UCSD-AML1 (cell line): ENCODE results near the gene H2BK1.

Source experiments
- DNase-seq: peaks from one replicate; lab custom pipeline; 2025; ENCODE audit not compliant: unreplicated experiment; lab: John Stamatoyannopoulos, UW

Gene H2BK1

DNA sequence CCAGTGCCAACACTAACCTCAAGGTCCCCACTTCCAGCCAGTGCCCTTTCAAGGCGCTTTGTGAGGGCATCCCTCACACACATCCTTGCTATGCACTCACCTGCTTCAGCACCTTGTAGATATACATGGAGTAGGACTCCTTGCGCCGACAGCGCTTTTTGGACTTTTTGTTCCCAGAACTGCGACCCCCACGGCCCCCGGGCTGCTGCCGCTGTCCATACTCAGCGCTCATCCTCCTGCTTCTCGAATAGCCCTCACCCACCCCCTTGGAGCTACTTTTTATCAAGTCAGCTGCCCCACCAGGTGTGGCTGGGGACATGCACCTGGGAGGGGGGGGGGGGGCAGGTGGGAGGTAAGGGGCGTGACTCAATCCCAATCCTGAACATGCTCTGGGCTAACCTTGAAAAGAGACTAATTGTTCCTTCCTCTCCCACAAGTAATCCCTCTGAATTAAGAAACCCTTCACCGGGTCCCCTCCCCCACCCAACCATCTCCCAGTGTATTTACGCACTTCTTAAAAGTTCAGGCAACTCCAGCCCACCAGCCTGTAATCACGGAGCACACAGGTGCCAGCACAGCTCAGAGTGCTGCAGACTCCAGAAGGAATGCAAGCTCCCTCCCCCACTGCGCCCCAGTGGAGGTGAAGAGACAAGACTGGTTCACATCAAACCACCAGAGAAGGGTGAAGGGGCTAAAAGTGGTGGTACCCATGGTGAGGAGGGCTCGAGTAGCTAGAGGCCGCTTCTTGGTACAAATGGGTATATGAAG, at the start of gene H2BK1:
Gene H2BK1, minus strand, starts transcription at position 402 of the 768 bp plus-strand sequence. Its CDS starts 170 bp downstream, at position 232.
- DNase-seq, result no peak

DNA sequence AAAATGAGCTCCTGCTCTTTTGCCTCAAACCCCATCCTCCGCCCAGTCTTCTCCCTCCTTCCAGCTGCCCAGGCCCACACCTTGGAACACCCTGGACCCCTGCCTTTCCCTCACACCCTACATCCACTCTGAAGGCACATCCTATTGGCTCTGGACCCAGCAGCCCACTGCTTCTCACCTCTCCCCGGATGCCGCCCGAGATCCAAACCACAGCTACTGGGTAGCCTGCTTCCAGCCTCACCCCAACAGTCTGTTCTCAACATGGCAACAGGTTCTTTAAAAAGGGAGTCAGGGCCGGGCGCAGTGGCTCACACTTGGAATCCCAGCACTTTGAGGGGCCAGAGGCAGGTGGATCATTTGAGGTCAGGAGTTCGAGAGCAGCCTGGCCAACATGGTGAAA, 47.7 kb upstream of the H2BK1 start:
- DNase-seq, result no peak

DNA sequence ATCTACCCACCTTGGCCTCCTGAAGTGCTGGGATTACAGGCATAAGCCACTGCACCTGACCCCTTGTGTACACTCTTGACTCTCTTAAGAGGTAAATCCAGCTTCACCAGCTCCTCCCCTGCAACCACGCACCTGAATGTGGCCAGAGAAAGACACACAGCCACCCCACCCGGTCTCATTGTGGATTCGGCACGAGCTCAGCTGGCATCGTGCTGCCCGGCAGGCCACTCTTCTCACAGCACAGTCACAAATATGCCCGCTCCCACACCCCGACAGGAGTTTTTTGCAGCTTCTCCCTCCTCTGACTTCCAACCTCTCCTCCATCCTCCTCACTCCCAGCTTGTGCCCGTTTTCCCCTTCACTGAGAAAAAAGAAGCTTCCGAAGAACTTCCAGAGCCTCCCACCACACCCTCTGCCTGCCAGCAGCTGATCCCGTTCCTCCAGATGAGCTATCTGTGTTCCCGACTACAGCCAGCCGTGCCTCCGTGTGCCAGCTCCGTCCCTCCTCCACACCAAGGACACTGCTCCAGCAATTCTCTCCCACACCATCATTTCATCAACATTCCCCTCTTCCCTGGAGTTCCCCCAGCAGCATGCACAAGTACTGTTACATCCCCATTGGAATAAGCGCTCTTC, 46.2 kb upstream of the H2BK1 start:
- DNase-seq, result no peak

DNA sequence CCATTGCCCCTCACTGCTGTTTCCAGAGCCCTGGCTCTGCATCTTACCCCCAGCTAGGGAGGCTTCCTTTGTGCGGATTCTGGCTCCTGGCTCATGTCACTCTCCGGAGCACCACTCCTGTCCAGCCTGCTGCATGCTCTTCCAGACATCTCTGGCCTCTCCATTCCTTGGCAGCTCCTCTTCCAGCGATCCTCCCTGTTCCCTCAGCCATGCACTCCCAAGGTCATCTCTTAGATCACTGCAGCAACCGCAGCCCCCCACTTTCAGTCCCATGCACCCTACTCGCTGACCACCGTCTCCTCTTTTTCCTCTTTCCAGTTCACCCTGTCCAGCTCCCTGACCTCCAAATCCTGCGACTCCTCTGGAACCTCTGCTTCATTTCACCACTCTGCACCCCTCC, 45.1 kb upstream of the H2BK1 start:
- no peak for DNase-seq

DNA sequence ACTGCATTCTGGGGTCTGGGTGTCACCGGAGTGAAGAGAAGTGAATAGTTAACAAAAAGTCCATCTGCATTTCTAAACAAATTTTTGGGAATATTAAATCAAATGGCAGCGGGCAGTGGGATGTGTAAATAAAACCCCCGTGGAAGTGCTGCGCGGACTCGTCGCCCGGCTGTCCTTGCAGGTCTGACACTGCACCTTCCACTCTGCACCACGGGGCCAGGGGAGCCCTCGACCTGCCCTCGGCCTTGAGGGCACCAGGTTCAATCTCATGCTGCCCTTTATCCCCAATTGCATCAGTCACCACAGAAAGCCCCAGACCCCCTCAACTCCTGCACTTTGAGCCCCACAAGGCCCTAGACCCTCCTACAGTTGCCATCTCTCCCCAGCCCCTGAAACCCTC, 44.6 kb upstream of the H2BK1 start:
- DNase-seq, result no peak

DNA sequence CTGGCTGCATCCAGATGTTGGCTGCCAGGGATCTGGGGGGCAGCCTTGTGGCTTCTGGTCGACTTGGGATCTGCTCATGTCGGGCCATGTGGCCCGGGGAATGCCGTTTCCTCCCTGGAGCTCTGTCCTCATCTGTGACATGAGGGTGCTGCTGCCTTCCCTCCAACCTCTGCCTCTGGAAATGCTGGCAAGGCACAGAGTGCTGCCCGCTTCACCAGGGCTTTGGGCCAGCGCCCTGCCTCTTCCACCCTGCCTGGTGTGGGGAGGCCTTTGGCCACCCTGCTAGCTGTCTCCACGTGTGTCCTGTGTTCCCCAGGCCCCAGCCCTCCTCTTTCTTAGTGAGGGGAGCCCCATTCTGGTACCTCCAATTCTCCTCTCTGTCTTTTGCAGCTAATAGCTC, 44.0 kb upstream of the H2BK1 start:
- no peak for DNase-seq

DNA sequence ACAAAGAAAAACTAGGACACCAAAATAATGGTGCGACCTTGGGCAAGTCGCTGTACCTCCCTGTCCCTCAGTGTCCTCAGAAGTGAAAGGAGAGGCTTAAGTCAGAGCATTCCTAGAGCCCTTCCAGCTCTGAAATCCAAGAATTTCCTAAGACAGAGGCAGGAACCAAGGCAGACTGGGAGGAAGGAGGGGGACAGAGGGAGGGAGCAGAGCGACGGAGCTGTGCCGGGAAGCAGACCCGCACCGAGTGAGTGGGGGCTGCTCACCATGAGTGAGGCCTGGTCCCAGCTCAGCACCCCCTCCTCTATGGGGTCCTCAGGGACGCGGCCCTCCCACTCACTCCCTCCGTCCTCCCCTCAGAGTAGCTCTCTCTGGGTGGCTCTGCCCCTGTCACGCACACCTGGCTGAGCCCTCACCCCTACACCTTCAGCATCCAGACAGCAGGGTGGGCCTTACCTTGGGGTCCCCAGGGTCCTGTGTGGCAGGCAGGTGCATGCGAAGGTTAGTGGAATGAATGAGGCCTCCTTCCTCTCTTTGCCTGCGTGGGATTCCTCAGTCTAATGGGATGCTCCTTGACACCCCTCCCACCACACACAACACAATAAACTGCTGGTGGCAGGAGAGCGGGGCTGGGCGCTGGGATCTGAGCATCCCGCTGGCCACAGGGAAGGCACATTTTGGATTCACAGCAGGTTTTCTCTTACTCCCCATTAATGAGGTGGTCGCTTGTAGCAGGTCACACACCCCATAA, 42.8 kb upstream of the H2BK1 start:
- DNase-seq, result no peak

DNA sequence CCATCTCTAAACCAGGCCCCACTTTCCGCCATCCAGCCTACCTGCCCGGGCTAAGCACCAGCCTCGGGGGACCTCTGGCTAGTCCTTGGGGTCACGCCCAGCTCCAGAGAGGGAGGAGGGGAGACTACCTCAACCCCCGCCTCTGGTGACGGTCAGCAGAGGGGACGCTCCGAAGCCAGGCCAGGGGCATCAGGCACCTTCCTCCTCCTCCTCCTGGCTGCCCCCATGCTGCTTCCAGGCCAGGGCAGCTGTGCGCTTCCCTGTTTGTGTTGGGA, 42.2 kb upstream of the H2BK1 start:
- DNase-seq, result no peak

DNA sequence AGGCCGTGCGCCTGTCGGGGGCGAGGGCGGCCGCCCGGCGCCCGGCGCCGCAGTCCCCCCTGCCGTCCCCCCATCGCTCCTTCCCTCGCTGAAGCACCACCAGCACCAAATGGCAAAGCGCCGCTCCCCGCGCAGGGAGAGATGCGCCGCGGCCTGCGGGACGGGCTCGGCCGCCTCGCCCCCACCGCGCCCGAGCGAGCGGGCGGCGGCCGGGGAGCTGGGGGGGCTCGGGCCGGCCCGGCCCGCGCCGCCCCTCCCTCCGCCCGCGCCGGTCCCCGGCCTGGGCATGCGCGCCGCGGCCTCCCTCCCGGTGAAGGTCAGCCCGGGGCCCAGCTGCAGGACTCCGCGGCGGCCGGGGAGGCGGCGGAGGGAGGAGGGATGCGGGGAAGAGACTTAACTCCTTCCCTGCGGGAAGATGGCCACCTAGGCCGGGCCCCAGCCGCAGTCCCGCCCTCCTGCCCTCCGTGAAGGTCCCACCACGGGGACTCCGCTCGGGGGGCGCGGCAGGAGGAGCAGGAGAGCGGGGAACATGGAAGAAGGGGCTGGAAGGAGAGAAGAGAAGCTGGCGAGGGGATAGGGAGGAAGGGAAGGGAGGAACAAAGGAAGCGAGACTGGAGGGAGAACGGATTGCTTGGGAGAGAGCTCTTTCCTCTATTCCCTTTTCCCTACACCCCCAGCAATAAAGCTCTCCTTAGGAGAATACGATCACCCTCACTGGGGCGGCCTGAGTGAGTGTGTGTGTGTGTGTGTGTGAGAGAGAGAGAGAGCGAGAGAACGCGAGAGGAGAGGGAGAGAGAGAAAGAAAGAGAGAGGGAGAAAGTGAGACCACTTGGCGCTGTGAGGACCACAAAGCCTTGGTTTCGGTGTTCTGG, 41.6 kb upstream of the H2BK1 start:
- DNase-seq, result no peak

DNA sequence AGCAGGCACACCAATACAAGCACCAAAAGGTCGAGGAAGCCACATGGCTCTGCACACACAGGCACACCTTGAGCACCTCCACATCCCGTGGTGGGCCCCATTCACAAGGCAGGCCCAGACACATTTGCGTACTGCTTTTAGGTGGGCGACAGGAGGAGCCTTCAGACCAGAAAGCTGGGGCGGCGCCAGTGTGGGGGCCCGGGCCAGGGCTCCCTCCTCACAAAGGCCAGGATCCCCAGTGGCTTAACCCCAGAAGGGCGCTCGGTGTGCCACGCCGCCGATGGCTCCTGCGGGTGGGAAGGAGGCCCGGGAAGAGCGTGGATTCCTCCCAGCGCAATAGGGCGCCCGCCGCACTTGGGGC, 41.0 kb upstream of the H2BK1 start:
- no peak for DNase-seq

DNA sequence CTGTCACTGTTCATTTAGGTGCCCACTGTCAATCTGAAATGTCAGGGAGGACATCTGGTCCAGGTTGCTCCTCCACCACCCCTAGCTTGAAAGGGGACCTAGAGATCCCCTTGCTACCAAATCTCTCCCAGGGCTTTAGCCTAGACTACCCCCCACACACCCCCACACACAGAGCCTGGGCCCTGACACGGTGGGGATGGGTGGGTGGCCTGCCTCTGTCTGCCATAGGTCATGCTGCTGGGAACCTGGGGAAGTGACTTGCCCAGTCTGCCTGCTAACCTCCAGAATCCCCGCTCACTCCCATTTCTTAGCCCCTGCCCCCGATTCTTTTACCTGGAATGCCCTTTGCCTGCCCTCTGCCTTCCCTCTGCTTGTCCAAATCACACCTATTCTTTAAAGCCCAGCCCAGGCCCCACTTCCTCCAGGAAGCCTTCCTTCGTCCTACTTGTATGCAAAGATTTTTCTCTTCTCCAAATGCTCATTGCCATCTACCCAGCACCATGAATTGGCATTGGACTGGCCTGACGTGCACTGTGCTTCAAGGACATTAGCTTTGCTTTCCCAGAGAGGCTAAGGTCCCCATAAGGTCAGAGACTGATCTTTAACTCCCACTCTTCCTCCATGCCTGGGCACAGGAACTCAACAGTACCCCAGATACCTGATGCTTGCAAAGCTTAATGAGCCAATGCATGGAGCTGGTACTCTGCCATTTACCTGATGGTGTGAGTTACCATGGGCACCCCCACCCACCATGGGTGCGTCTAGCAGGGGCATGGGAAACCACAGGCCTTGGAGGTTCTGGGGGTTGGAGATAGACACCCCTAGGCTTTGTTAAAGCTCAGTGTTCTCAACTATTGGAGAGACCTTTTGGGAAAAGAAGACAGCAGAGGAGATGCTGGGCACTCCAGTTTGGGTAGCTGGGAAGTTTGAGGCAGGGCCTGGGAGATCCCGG, 40.2 kb upstream of the H2BK1 start:
- DNase-seq, result no peak

DNA sequence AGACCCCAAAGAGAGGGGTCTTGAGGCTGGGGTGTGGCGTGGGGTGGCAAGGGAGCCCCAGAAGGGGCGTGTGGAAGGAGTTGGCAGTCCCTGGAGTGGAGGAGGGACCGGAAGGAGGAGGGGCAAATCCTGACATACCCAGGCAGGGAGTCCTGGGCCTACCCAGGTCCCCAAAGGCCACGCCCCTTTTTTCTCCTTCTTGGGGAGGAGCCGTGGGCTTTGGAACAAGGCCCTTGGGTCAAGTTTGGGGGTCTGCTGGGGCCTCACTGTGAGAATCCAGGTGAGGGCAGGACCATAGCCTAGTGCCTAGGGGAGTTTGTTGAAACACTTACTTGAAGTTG, 39.4 kb upstream of the H2BK1 start:
- DNase-seq, result no peak

DNA sequence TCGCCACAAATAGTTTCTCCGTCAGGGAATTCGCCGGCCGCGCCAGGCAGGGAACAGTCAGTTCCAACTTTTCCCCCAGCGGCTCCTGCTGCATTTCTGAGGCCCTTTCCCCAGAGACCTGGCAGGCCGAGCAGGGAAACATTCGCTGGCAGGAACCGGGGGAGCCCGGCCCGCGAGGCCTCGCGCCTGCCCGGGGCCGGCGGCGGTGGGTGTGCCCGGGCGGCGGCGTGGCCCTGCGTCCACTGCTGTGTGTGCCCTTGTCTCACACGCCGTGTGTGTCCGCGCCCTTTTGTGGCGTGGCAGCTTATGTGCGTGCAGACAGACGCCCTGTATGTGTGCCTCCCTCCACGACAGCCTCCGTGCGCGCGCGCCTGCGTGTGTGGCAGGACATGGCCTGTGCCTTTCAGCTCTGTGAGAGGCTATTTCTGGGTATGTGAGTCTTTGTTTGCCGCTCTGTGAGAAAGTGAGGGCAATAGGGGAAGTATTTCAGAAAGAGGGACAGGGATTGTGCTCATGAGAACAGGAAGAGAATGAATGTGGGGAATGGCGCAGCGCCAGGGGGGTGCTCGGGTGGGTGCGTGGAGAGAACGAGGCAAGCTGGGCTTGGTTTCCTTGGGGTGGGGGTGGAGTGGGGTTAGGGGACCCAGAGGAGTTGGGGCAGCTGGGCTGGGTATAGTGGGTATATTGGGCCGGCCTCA, 38.9 kb upstream of the H2BK1 start:
- DNase-seq, result peak; percentile 21

DNA sequence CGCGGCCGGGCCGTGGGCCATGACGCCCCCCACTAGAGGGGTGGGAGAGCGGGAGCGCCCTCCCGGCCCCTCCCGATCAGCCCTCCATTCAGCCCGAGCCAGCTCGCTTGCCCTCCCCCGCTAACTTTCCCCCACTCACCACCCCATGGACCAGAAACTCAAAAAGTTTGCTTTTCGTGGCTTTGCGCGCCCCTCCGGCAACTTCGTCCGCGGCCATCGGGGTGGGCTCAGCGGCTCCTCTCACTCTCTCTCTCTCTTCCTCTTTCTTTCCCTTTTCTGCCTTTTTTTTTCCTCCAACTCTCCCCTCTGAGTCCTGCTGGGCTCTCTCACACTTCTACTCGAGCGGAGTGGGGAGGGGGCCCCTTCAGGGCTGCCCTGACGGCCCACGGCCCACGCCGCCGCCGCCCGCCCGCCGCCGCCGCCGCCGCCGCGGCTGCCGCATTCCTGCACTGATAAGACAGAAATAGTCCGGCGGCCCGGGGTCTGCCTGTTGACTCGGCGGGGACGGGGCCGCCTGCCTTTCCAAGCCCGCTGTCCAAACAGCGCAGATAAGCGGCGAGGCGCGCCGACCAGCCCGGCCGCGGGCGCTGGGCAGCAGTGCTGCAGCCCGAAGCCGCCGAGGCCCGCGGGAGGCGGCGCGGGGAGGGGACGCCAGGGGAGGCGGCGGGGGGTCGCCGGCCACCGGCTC, 38.2 kb upstream of the H2BK1 start, which contains the start of gene SMARCD3:
Gene SMARCD3, minus strand, starts transcription at position 349 of the 688 bp plus-strand sequence. Its CDS starts 132 bp downstream, at position 217.
- no peak for DNase-seq

DNA sequence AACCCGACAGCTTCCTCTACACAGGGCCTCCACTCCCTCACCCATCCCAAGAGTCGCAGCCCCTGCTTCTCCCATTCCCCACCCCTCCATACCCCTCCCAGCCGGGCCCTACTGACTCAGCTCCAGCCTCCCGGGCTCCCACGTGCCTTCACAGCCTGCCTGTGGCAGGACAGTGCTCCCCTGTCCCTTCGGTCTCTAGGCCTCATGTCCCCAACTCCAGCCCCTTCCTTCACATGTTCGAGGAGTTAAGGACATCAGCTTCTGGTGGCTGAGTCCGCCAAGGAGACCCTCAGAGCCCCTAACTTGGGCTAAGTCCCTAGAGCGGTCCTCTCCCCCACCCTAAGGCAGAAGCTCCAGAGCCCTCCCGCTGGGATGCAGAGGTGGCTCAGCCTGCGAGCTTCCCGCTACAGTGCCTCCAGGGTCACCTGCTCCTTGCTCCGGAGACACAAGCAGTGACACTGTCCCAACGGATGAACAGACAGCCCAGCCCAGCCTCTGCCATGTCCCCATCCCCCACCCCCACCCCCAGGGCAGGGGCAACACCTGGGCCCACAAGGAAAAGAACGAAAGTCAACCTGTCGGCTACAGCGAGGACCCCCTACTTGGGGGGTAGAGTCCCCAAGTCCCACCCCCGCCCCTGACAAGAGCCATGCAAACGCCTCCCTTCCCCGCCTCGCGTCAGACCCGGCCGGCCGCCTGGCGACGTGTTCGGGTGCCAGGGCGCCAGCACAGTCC, 37.5 kb upstream of the H2BK1 start:
- DNase-seq, result no peak

DNA sequence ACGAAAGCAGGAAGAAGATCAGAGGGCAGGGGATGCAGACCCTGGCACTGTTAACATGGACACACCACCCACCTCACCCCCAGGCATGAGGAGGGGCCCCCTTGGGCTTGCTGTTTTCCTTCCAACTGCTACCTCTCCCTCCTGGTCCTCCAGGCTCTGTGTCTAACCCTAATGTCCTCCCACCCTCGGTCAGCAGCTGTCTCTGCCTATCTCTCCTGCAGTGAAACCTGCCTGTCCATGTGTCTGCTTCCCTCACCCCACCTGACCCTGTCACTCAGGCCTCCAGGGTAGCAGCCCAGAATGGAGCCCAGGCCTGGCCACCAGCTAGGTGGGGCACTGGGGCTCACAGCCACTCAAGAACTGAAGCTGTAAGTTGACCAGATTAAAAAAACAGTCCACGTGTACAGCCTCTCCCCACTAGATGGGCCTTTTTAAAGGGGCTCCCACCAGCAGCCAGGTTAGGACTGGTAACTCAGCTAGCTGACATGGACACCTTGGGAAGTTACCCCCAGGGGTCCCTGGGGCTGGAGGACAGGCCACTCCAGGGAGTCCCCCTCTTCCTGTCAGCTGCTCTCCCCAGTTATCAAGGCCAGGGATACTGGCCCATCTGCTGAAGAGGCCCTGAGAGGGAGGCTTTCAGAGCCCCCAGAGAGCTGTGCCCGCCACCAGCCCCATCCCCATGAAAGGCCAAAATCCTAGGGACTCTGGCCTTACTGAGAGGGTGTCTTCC, 36.7 kb upstream of the H2BK1 start:
- DNase-seq, result no peak

DNA sequence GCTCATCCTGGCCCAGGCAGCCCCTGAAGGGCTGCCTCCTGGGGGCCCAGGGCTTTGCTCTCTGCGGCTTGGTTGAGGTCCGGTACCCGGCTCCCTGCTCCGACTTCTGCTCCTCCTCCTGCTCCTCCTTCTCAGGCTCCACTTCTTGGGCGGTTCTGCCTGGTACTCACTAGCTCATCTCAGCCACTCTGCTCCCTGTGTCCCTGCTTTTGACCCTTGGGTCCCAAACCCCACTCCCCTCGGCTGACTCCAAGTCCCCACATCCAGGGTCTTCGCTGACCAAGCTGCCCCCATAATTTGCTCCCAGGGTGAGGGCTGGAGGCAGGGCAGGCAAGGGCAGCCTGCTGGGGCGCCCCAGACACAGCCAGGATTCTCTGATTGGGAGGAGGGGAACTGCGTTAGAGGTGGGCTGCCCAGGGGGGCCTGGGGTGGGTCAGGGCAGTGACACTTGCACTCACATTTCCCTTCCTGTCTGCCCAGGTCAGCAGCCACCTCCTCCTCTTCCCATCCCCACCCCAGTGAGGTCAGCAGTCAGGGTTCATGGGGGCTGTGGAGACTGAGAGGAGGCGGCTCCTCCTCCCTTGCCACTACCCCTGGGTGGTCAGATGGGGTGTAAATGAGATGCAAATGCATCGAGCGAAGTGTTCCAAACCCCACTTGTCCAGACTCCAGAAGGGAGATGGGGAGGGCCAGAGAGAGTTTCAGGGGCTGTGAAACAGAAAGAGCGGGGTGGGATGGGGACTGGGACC, 36.0 kb upstream of the H2BK1 start:
- DNase-seq, result no peak
